GM23248 (cell line): ENCODE measurements around the gene MGAT5.

ENCODE experiments used
- EZH2 ChIP-seq: fragments of 200-600 bp; sonication (generic); IDR thresholded peaks from 2 replicates; pipeline ENCODE4 v1.6.1; 2018; ENCODE audit warnings: antibody characterized with exemption, mild to moderate bottlenecking; ENCODE audit not compliant: insufficient read depth, poor library complexity, severe bottlenecking
- EZH2phosphoT487 ChIP-seq: fragments of 200-600 bp; sonication (generic); IDR thresholded peaks from 2 replicates; pipeline ENCODE4 v1.6.1; 2018; ENCODE audit warnings: antibody characterized with exemption, moderate library complexity, mild to moderate bottlenecking, low read depth; ENCODE audit not compliant: insufficient read depth

- TF ChIP-seq EZH2phosphoT487 (no peak), EZH2 (no peak)
Observed at GRCh38 chr2:134406311-134406710, 152.4 kb downstream of the MGAT5 start.
